ENCODE measurements around the gene RCN1. TPM values are rescaled to one million over a fixed set of nuclear protein-coding genes. Genes with fewer than 3 reads are reported as not detected.

Gene RCN1
- total RNA-seq (2022; extraction: Qiagen RNA extraction; ENCODE audit: low read depth) = 155 to 191 TPM (median 180 TPM) in 5 replicates

GRCh38 chr11:32090545-32091370 lies at the start of gene RCN1:
Gene RCN1 (plus strand): TSS chr11:32091074. CDS start chr11:32091197, 123 bp downstream.

Data from A549 treated with RU486 at 1 μM for 4 hours (cell line).